ENCODE results near the gene OR2S2.
"Not testable (repeated sequence)": the region's sequence is repeated elsewhere in the genome, so short reads cannot be mapped to it uniquely, and the experiment has no call there.

The OR2S2 gene

GRCh38 chr9:35958104-35958837, at the start of gene OR2S2:
Gene OR2S2, minus strand, starts transcription at chr9:35958154. Its CDS starts 56 bp downstream, at chr9:35958098.
- DNase-seq (ENCODE audit: low read depth in 1 of 2, low spot score in 1 of 2), result no peak

GRCh38 chr9:36007316-36007708, 49.4 kb upstream of the OR2S2 start:
- no peak for DNase-seq (ENCODE audit: low read depth in 1 of 2, low spot score in 1 of 2)

GRCh38 chr9:36006549-36007315, 48.8 kb upstream of the OR2S2 start:
- no peak for DNase-seq (ENCODE audit: low read depth in 1 of 2, low spot score in 1 of 2)

GRCh38 chr9:36005891-36006290, 47.9 kb upstream of the OR2S2 start:
- no peak for DNase-seq (ENCODE audit: low read depth in 1 of 2, low spot score in 1 of 2)

- no peak for DNase-seq (ENCODE audit: low read depth in 1 of 2, low spot score in 1 of 2)
These were observed 40.4 kb upstream of the OR2S2 start for GRCh38 chr9:35998333-35998732.

GRCh38 chr9:35997016-35997415, 39.1 kb upstream of the OR2S2 start:
- not testable (repeated sequence) for DNase-seq (ENCODE audit: low read depth in 1 of 2, low spot score in 1 of 2)

- no peak for DNase-seq (ENCODE audit: low read depth in 1 of 2, low spot score in 1 of 2)
These were observed 38.5 kb upstream of the OR2S2 start for GRCh38 chr9:35996358-35996970.

GRCh38 chr9:35994959-35995358, 37.0 kb upstream of the OR2S2 start:
- DNase-seq (ENCODE audit: low read depth in 1 of 2, low spot score in 1 of 2), result no peak

- DNase-seq (ENCODE audit: low read depth in 1 of 2, low spot score in 1 of 2), result no peak
These were observed 36.2 kb upstream of the OR2S2 start for GRCh38 chr9:35993976-35994720.

GRCh38 chr9:35993136-35993535, 35.2 kb upstream of the OR2S2 start:
- DNase-seq (ENCODE audit: low read depth in 1 of 2, low spot score in 1 of 2), result not testable (repeated sequence)

GRCh38 chr9:35990155-35990554, 32.2 kb upstream of the OR2S2 start:
- no peak for DNase-seq (ENCODE audit: low read depth in 1 of 2, low spot score in 1 of 2)

- no peak for DNase-seq (ENCODE audit: low read depth in 1 of 2, low spot score in 1 of 2)
These were observed 26.1 kb upstream of the OR2S2 start for GRCh38 chr9:35984021-35984420.

- DNase-seq (ENCODE audit: low read depth in 1 of 2, low spot score in 1 of 2), result no peak
These were observed 23.7 kb upstream of the OR2S2 start for GRCh38 chr9:35981699-35982098.

- no peak for DNase-seq (ENCODE audit: low read depth in 1 of 2, low spot score in 1 of 2)
These were observed 22.5 kb upstream of the OR2S2 start for GRCh38 chr9:35980289-35981011.

GRCh38 chr9:35978792-35979191, 20.8 kb upstream of the OR2S2 start:
- DNase-seq (ENCODE audit: low read depth in 1 of 2, low spot score in 1 of 2), result no peak

- DNase-seq (ENCODE audit: low read depth in 1 of 2, low spot score in 1 of 2), result no peak
These were observed 18.8 kb upstream of the OR2S2 start for GRCh38 chr9:35976726-35977125.

GRCh38 chr9:35974800-35975199, 16.8 kb upstream of the OR2S2 start:
- no peak for DNase-seq (ENCODE audit: low read depth in 1 of 2, low spot score in 1 of 2)

GRCh38 chr9:35972093-35972492, 14.1 kb upstream of the OR2S2 start:
- no peak for DNase-seq (ENCODE audit: low read depth in 1 of 2, low spot score in 1 of 2)

- no peak for DNase-seq (ENCODE audit: low read depth in 1 of 2, low spot score in 1 of 2)
These were observed 9.1 kb upstream of the OR2S2 start for GRCh38 chr9:35967042-35967441.

- no peak for DNase-seq (ENCODE audit: low read depth in 1 of 2, low spot score in 1 of 2)
These were observed 8.5 kb upstream of the OR2S2 start for GRCh38 chr9:35966433-35966832.

GRCh38 chr9:35965011-35965410, 7.1 kb upstream of the OR2S2 start:
- DNase-seq (ENCODE audit: low read depth in 1 of 2, low spot score in 1 of 2), result no peak

Data from stimulated activated CD4-positive, alpha-beta T cell treated with anti-CD3 and anti-CD28 coated beads, Interleukin-15, amount 100 ng/mL, for 1 hour (primary cell).